ENCODE measurements around the gene CDC42EP3.

The CDC42EP3 gene

GRCh38 chr2:37671009-37671815 lies at the start of gene CDC42EP3:
Gene CDC42EP3, minus strand, starts transcription at chr2:37671642. Its CDS starts 25,055 bp downstream, at chr2:37646587.
- peak; percentile 79 for DNase-seq

GRCh38 chr2:37721201-37721560 lies 49.7 kb upstream of the CDC42EP3 start:
- DNase-seq, result no peak

- DNase-seq, result no peak
Measured at GRCh38 chr2:37720533-37721200, 49.2 kb upstream of the CDC42EP3 start.

- no peak for DNase-seq
Measured at GRCh38 chr2:37718515-37719161, 47.2 kb upstream of the CDC42EP3 start.

DNA sequence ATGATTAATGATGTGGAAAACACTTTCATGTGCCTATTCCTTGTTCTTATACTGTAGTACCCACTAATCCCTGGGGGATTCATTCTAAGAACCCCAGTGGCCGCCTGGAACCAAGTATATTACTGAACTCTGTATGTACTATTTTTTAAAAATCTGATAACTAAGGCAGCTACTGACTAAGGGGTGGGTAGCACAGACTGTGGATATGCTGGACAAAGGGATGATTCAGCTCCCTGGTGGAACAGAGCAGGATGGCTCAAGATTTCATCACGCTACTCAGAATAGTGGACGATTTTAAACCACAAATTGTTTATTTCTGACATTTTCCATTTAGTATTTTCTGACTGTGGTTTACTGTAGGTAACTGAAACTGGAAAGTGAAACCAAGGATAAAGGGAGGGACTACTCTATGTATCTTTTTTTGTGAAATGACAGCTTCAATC lies 41.8 kb upstream of the CDC42EP3 start:
- DNase-seq, result peak; percentile 41

DNA sequence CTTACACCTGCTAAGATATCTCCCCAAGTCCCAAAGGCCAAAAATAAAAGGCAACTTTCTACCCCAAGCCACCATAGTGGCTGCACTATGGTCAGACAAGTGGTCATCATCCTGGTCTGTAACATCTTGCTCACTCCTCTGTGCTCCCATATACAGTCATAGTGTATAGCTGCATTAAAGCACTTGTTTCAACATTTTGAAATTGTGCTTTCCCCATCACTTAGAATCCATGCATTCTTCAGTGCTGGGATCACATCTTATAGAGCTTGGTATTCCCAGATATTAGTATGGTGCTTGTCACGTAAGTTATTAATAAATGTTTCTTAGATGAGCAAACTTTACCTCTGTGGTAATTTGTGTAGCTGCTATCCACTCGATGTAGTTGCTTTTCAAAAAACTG lies 40.4 kb upstream of the CDC42EP3 start:
- DNase-seq, result no peak

GRCh38 chr2:37711308-37711731 lies 39.9 kb upstream of the CDC42EP3 start:
- DNase-seq, result peak; percentile 57

DNA sequence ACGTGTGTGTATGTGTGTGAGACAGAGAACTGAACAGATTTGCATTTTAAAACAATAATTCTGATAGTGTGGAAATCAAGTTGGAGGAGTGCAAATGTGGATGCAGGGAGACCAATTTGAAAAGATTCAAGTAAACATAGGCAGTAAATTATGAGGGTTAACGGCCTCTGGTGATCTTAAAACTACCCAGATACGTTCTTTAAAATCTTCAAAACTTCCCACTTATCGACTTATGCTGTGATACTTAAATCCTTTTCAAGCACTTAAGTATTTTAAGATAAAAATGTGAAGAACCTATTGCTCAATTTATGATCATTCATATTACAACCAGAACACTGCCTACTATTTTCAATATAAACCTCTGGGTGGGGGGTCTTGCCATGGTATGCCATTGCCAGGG lies 37.7 kb upstream of the CDC42EP3 start:
- no peak for DNase-seq

DNA sequence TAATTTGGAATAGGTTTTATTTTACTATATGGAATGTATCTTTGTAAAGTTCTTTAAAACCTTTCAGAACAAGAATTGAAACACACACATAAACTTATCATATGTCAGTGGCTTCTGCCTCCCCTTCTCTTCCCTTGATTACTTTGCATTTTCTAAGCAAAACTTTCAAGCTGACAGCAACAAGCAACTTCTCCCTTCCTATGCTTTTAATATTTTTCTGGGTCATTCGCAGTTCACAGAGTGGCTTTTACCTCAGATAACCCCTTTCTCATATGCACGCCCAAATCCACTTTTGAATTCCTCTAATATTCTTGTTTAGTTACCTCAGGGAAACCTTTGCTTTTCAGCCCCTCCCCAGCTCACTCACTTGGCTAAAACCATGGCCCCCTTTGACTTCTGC lies 36.7 kb upstream of the CDC42EP3 start:
- no peak for DNase-seq

DNA sequence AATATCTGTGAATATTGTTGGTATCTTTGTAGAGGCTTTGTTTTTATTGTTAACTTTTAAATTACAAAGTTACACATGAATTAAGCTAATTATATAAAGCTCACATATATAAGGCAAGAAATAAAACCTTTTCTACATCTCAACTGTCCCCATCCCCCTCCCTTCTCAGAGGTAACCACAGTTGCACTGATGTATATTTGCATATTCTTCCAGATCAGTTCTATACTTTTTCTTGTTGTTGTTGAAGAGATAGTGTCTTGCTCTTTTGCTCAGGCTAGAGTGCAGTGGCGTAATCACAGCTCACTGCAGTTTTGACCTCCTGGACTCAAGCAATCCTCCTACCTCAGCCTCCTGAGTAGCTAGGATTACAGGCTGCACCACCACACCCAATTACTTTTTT lies 36.0 kb upstream of the CDC42EP3 start:
- no peak for DNase-seq

DNA sequence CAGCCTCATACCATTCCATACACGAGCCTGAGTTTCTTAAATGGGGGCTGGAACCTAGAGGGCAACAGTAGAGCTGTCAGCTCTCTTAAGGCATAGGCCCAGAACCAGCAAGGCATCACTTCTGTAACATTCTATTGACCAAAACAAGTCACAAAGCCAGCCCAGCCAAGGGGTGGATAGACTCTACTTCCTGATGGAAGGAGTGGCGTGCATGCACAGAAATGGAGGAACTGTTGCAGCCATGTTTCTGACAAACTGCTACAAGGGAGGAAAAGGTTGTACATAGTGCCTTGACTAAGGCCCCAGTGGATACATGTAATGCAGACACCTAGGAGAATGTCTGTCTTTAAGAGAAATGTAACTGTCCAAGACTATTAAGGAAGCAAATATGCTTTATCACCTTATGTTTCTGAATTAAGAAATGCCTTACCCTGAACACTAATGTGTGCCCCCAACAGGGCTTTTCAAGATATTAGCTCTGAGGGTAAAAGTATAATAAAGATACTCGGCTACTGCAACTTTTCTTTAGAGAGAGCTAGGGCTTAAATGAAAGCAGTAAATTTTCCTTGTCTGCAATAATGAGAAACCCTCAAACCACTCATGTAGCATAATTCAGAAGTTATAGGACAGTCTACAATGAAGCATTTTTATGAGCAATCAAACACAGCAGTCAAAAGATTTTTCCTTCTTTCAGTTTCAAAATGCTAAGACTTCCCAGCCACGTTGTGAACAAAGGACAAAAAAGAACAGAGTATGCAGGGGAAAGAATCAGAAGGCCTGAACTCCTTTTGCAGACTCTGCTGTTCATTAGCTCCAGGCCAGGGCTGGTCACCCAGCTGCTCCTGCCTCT lies 35.1 kb upstream of the CDC42EP3 start:
- no peak for DNase-seq

DNA sequence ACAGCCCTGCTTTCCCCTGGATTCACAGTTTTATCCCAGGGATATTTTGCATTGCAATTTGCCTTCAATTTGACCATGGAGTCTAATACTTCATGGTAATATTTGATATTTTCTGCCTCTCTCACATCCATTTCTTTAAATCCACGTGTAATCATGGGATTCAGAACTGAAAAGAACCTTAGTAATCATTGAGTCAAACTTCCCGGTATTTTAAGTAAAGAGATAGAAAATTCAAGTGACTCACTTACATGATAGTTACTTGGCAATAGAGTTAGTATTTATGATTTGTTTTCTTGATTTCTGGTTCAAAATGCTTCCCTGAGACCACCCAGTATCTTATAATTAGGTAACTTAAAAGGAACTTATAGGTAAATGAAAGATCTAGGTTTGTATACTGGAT lies 33.7 kb upstream of the CDC42EP3 start:
- DNase-seq, result no peak

DNA sequence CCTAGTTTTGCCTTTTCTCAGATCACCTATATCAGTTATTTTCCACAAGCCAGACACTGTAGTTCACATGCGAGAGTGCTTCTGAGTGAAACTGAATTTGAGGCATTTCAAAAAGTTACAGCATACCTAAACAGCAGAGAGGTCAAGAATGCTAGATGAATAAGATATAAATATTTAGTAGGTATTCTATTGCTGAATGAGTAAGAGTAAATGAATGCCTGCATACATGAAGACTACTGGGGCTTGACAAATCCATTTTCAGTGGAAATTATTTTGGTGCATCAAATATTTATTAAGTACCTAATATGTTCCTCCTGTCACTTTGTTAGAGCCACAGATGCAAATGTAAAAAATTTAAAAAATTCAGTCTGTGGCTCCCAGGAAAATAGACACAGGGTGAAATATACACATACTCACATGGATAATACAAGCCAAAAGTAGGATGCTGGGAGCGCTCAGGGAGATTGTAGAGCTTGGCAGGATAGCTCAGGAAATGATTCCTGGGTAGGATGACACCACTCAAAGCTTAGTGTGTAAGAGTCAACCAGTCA lies 27.6 kb upstream of the CDC42EP3 start:
- DNase-seq, result no peak

- DNase-seq, result no peak
Measured at GRCh38 chr2:37695336-37695735, 23.9 kb upstream of the CDC42EP3 start.

GRCh38 chr2:37692711-37693110 lies 21.3 kb upstream of the CDC42EP3 start:
- no peak for DNase-seq

DNA sequence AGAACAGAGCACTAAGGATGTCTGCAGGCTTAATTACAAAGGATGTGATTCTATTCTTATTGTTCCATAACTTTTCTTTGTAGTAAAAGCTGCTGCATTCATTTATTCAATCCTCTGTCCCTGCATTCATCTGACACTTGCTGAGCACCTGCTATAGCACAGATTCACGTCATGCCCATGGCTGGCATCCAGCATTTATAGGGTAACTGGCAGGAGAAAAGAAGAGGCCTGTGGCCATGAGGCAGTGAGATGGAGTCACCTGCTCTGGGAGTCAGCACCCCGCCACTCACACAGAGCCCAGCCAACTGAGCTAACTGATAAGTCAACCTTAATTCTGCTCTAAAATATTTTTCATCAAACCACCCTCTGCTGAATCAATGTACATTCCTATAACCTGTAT lies 18.3 kb upstream of the CDC42EP3 start:
- no peak for DNase-seq

DNA sequence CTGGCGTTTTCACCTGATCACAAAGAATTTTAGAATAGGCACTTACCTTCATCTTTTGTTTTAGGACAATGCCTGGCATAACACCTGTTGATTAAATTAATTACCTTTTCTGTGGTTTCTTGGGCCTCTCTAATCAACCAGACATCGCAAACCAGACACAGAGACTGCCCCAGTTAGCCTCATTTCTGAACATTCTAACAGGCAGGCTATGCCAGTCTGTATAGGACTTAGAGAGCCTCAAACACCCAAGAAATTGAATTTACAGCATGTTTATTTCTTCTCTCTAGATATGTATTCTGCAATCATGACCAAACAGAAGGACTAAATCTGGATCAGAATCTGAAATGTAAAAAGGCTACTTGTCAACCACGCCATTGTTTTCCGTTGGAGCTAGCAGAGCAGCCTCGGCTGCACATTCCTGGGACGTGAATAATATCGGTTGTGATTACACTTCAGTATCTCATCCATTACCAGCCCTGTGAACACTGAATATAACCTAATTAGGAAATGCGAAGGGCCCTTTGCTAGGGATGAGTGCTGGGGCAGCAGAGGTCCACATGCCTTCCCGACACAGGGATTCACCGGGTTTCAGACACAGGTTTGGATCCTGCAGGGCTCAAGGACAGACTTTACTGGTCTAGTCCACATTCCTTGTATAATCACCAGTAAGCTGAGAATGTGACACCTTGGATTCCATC lies 17.5 kb upstream of the CDC42EP3 start:
- DNase-seq, result no peak

DNA sequence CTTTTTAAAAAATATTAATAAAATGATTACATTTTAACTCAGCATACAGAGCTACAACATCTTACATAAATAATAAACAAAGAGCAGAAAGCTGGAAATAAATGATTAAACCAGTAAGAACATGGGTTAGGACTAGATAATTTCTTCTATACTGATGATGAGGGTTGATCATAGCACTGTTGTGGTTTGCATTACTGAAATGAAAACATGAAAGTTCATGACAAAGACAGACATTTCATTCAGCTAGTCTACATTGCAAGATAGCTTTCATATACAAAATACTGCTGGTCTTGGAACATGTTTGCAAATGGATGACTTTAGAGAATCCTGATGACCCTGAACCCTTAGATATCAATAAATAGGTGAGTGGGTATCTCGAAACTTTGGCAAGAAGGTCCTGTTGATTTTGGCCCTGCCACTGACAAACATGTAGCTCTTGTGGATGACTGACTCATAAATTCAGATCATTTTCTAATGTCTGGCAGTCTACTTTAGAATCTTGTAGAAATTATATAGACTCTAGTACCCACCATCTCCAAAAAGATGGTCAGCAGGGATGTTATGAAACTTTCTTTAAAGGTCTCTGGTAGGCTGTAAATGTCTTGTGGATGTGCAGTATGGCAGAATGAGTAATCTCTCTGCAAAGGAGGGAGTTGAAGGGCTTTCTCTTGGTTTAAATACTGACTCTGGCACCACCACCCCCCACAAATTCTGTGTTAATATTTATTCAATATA lies 15.5 kb upstream of the CDC42EP3 start:
- DNase-seq, result peak; percentile 28

DNA sequence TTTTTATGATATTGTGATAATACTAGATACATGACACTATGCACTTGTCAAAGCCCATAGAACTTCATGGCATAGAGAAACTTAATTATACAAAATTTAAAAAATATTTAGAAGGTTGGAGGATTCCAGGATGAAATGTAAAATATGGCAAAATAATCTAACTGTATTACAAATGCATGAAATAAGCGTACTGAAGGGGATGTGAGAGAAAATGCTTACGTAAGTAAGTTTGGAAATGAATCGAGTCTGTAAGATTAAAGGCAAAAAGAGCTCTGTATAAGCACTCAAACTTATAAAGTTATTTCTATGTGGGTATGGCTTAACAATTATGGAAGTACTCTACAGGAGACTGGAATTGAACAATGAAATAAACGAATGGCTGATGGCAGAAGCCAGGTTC lies 13.4 kb upstream of the CDC42EP3 start:
- DNase-seq, result no peak

- DNase-seq, result peak; percentile 63
Measured at GRCh38 chr2:37683921-37684780, 12.7 kb upstream of the CDC42EP3 start.
